Suppressor macrophage treated with lipopolysaccharide for 4 hours (primary cell): Measurements from ENCODE around the gene INPP5A.

Experiments used
- DNase-seq: peaks from one replicate; pipeline ENCODE4 v3.0.0-alpha.2; 2020

INPP5A gene

GRCh38 chr10:132616170-132616995, 78.8 kb downstream of the INPP5A start:
- no peak for DNase-seq

DNA sequence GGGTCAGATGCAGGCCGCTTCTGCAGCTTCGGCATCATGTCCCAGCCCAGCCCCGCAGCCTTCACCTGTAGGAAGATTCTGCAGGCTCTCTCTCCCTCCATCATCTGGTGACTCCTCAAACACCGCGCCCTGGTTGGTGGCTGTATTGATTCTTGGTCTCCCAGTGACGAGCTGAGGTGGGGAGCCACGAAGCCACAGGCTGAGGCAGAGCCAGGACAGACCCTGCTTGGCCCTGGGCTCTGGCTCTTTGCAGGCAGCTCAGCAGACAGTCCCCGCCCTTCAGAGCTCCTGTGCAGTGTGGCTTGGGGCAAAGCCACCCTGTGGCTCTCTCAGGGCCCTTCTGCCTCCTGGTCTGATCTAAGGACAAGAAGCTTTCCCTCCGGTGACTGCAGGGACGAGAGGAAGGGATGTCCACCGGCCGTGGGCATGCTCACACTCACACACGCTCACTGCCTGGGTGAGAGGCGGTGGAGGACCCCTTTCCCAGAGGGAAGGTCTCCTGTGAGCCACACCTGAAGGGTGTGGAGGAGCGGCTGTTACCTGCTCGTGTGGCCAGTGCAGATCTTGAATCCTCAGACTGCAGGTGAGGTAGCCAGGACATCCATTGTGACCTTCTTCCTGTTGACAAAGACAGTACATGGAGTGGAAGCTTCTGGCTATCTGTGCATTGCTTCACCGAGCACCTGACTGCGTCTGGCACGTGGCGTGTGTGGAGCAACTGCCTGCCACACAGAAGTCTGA, 79.6 kb downstream of the INPP5A start:
- no peak for DNase-seq

GRCh38 chr10:132617737-132618052, 80.1 kb downstream of the INPP5A start:
- DNase-seq, result no peak

GRCh38 chr10:132618158-132618919, 80.8 kb downstream of the INPP5A start:
- DNase-seq, result no peak

DNA sequence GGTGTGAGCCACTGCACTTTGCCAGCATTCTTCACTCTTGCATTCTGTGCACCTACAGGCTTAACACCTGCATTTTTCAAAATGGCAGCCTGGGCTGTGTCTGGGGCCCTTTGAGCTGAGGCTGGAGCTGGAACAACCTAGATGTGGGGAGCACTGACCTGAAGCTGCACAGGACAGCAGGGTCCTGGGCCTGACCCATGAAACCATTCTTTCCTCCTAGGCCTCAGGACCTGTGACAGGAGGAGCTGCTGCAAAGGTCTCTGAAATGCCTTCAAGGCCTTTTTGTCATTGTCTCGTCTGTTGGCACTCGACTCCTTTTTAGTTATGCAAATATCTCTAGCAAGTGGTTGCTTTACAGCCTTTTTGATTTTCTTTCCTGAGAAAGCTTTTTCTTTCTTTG, 82.3 kb downstream of the INPP5A start:
- no peak for DNase-seq

DNA sequence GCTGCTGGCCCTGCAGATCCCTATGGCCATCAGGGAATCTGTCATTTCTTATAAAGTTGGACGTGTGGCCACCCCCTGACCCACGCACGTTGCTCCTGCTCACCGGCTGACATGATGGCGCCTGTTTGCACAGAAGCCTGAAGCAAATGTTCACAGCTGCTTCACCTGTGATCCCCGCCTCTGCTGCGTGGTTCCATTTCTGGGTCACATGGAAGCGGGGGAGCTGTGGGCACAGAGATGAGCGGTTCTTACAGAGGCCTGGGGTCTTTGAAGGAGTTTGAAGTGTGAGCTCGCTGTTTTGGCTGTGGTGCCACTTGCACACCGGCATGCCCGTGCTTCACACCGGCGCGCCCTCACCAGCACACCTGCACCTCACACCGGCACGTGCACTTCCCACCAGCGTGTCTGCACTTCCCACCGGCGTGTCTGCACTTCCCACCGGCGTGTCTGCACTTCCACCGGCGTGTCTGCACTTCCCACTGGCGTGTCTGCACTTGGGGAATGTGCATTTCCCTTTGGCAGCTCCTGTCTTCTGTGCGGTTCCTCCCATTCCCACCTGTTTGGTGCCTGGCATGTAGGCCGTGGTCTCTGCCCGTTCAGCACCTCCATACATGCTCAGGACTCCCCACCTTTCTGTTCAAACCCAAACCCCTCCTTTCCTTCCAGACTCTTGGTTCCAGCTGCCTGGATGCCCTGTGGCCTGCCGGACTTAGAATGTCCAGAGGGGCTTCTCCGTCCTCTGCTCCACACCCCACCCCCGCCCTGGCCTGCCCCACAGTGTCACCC, 86.7 kb downstream of the INPP5A start:
- DNase-seq, result no peak

- DNase-seq, result no peak
Observed at GRCh38 chr10:132624847-132625471, 87.4 kb downstream of the INPP5A start.

DNA sequence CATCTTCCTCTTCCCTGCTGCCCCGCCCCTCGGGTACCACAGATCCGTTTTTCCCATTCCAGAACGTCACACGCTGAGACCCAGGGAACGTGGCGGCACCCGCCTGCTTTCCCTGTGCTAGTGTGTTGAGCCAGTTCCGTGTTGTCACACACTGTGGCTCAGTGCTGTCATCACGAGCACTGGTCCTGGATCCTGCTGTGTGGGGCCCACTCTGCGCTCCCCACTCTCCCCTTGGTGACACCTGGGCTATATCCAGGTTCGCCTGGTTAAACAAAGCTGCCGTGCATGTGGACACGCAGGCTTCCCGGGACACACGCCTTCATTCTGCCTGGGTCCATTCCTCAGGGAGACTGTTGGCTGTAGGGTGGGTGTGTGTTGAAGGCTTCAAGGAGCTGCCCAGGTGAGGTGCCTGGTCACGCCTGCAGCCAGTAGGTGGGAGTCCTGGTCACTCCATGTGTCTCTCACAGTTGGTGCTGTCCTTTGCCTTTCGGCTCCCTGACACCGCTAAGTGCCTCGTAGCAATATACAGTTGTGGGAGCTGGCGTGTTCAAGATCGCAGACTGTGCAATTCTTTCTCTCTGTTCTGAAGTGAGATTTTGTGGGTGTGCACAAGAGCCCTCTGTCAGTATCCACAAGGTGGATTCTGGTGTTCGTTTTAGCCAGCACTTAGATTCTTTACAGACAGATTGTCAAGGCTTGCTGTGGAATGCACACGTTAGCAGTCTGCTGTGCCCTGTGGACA, 88.6 kb downstream of the INPP5A start:
- DNase-seq, result no peak

DNA sequence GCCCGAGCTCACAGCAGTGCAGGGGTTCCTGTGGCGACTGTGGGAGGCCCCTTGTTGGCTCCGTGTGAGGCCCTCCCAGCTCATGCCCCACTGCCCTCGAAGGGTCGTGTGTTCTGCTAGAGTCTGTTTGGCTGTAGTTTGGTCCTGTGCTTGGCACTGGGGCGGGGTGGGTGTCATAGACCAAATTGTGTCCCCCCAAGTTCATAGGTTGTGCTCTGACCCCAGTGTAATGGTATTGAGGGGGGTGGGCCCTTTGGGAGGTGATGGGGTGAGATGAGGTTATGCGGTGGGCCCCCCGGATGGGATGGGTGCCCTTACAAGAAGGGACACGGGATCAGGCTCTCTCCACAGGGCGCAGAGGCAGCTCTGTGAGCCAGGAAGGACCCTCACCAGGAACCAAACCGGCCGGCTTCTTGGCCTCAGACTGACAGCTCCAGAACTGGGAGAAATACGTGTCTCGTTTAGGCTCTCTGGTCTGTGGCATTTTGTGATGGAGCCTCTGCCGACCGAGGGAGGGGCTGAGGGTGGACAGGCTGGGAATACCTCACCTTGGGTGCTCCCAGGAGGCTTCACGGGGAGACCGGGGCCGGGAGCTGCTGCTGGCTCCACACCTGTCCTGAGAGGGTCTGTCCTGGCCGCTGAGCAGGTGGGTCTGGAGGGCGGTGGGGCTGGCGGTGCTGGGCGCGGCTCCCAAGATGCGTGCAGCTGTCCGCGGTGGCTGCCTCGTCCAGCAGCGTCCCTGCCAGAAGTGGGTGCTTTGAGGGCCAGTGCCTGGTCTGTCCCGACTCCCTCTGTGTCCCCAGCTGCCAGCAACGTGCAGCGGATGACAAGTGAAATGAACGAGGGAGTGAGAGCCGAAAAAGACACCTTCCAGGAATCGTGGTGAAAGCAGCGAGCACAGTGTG, 89.4 kb downstream of the INPP5A start:
- DNase-seq, result no peak

DNA sequence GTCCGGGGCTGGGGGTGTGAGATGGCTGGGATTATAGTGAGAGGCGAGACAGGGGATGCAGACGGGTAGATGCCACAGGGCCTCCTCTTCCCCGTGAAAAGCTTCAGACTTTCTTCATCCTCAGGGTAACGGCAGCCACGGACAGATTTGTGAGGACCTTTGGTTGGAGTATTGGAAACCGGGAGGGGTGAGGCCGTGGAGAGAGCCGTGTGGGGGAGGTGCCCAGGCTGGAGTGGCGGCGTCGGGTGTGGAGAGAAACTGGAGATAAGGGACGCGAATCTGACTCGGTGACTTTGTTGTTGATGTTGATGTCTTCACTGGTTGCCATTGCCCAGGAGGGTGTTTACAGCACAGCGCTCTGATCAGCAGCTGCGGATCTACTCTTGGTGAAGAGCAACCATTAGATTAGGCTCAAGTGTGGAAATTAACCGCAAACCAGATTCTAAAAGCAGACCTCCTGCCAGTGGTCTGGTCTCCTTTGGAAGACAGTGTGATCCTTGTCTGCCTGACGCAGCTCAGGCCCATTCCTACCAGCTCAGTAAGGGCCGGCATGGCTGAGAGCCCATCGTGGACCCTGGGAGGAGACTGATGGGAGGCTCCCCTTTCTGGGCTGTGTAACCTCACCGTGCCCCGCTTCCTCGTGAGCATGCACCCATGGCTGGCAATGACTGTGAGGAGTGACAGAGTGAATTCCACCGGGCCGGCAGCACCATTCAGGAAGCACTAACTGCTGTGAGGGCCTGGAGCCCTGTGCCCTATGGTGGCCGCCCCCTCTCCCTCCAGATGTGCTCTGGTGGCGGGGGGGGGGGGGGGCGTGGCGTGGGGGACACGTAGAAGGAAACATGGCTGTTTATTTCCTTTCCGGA, 90.3 kb downstream of the INPP5A start:
- peak; percentile 17 for DNase-seq

- no peak for DNase-seq
Observed at GRCh38 chr10:132628966-132629900, 91.6 kb downstream of the INPP5A start.

- DNase-seq, result no peak
Observed at GRCh38 chr10:132630156-132630555, 92.6 kb downstream of the INPP5A start.

DNA sequence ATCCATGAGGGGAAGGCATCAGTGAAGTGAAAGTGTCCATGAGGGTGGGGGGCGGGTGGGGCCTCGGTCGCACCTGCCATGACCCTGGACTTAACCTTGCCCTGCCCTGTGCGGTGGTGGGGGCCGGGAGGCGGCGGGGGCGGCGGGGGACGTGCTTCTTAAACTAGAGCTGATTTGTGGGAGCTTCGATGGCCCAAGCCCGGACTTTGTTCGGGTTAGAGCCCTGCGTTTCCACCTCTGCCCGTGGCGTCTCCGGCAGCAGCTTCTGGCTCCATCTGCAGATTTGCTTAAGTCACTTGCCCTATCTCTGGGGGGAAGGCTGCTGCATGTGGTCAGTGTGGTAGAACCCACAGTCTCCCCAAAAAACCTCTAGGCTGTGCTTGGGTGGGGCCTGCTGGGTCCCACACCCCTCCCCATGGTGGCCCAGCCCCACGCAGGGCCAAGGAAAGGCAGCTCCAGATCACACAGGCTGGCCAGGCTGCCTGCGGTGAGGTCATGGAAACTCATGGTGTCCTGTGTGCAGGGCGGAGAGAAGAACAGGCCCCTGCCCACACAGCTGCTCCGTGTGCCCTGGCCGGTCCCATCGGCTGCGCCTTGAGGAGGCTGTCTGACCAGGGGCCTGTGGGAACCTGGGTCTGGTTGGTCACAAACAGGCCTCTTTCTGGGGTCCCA, 93.2 kb downstream of the INPP5A start:
- no peak for DNase-seq

- DNase-seq, result no peak
Observed at GRCh38 chr10:132631338-132631735, 93.8 kb downstream of the INPP5A start.

GRCh38 chr10:132632091-132632561, 94.5 kb downstream of the INPP5A start:
- DNase-seq, result no peak

- DNase-seq, result no peak
Observed at GRCh38 chr10:132632851-132633684, 95.5 kb downstream of the INPP5A start.
